Stimulated activated effector memory CD8-positive, alpha-beta T cell treated with anti-CD3 and anti-CD28 coated beads, Interleukin-12 subunit alpha, Interleukin-12 subunit beta, amount 100 ng/mL, for 72 hours (primary cell): ENCODE results near the gene CACHD1.
A peak's percentile ranks its signal among the peaks of the same experiment; 100 is the strongest.
"Not testable (repeated sequence)": the region's sequence is repeated elsewhere in the genome, so short reads cannot be mapped to it uniquely, and the experiment has no call there.

Experiments used
- ATAC-seq: fragments of 150-1000 bp; cut with Tn5 transposase; 2 replicates; pipeline ENCODE4 v1.10.0; 2021
- DNase-seq, 2 donors: peaks; one replicate each; pipeline ENCODE4 v3.0.0; 2021 to 2022; ENCODE audit warnings: low spot score in 2 of 2
- H3K27ac Mint-ChIP-seq: one replicate; pipeline ENCODE4 v1.8.0; 2022; ENCODE audit warnings: mild to moderate bottlenecking, mixed read lengths
- H3K36me3 Mint-ChIP-seq: one replicate; pipeline ENCODE4 v1.8.0; 2022; ENCODE audit warnings: mild to moderate bottlenecking, mixed read lengths
- H3K4me1 Mint-ChIP-seq: one replicate; pipeline ENCODE4 v1.8.0; 2022; ENCODE audit warnings: mixed read lengths
- H3K4me3 Mint-ChIP-seq: one replicate; pipeline ENCODE4 v1.8.0; 2022; ENCODE audit warnings: mild to moderate bottlenecking, mixed read lengths
- H3K9me3 Mint-ChIP-seq: one replicate; pipeline ENCODE4 v1.8.0; 2022; ENCODE audit warnings: mixed read lengths

Gene CACHD1

DNA sequence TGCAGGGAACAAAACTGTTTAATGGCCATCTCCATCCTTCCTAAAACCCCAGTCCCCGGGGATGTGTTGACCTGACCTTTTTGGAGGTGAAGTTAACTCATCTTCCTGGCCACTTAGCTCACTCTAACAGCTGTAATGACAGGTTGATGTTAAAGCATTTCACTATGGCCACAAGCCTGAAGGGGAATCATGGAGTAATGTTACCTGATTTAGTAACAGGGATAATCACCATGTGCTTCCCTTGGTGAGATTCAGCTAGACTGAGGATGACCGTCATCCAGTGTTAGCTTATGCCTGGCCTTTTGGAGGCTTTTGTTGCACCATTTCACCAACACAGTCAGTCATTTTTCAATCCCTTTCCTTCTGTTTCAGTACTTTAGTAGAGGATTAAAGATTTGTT is 210.7 kb downstream of the CACHD1 start:
- ATAC-seq (no peak), DNase-seq (no peak)
- Mint-ChIP-seq H3K36me3 (no peaks in the 10 kb centered on the region), H3K9me3 (no peaks in the 10 kb centered on the region), H3K27ac (no peak overlapping the region), H3K4me3 (no peak overlapping the region), H3K4me1 (no peaks in the 10 kb centered on the region)

DNA sequence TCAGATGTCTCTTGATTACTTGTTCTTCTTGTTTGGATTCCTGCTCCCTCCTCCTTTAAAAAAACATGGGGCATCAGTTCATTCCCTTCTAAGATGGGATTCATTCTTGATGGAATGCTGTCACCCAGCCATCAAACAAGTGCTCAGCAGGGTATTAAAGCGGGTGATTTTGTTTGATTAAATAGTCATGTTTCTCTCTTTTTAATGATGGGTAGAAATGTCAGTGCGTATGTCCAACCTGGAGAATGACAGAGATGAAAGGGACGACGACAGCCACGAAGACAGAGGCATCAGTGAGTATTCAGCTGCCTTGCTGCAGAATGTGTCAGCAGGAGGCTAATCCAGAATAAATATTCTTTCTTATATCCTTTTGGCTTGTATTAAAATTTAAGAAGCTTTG is 211.1 kb downstream of the CACHD1 start:
- Mint-ChIP-seq H3K9me3 (no peaks in the 10 kb centered on the region), H3K36me3 (no peaks in the 10 kb centered on the region), H3K4me1 (no peaks in the 10 kb centered on the region), H3K4me3 (no peak overlapping the region), H3K27ac (no peak overlapping the region)
- DNase-seq (no peak), ATAC-seq (no peak)

- no peaks in the 10 kb centered on the region for H3K36me3 Mint-ChIP-seq
- H3K27ac Mint-ChIP-seq: no peak overlapping the region
- no peaks in the 10 kb centered on the region for H3K9me3 Mint-ChIP-seq
- H3K4me1 Mint-ChIP-seq: no peaks in the 10 kb centered on the region
- no peak for ATAC-seq
- H3K4me3 Mint-ChIP-seq: no peak overlapping the region
- no peak for DNase-seq
Measured at GRCh38 chr1:64683419-64683818, 213.5 kb downstream of the CACHD1 start.

GRCh38 chr1:64685217-64685616 is 215.3 kb downstream of the CACHD1 start:
- H3K27ac Mint-ChIP-seq: no peak overlapping the region

DNA sequence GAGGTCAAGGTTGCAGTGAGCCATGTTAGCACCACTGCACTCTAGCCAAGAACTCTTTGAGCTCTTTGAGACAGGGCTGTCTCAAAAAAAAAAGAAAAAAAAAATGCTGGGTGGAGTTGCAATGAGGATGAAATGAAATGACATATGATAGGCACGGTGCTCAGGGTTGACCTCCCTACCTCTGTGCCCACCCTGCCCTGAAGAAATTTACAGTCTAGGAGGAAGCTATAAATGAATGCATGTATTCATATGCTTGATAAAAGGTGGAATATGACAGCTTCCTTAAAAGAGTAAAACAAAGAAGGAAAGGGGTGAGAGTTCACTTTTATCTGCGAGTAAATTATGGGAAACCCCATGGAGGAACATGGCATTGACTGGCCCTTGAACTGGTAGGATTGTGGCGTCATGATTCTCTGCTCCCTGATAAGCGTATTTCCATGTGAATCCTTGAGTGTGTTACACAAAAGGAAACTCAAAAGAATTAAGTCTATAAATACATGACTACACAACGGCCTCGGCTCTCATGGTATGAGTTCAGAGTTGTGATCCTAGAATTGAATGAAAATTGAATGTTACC is 215.9 kb downstream of the CACHD1 start:
- H3K4me1 Mint-ChIP-seq: no peaks in the 10 kb centered on the region
- DNase-seq: no peak
- no peak overlapping the region for H3K27ac Mint-ChIP-seq
- ATAC-seq: no peak
- H3K4me3 Mint-ChIP-seq: no peak overlapping the region
- no peaks in the 10 kb centered on the region for H3K9me3 Mint-ChIP-seq
- no peaks in the 10 kb centered on the region for H3K36me3 Mint-ChIP-seq

More at GRCh38 chr1:64685217-64685616, 215.3 kb downstream of the CACHD1 start:
- no peak for DNase-seq
- no peaks in the 10 kb centered on the region for H3K36me3 Mint-ChIP-seq
- no peaks in the 10 kb centered on the region for H3K9me3 Mint-ChIP-seq
- no peak for ATAC-seq
- no peaks in the 10 kb centered on the region for H3K4me1 Mint-ChIP-seq
- no peak overlapping the region for H3K4me3 Mint-ChIP-seq

DNA sequence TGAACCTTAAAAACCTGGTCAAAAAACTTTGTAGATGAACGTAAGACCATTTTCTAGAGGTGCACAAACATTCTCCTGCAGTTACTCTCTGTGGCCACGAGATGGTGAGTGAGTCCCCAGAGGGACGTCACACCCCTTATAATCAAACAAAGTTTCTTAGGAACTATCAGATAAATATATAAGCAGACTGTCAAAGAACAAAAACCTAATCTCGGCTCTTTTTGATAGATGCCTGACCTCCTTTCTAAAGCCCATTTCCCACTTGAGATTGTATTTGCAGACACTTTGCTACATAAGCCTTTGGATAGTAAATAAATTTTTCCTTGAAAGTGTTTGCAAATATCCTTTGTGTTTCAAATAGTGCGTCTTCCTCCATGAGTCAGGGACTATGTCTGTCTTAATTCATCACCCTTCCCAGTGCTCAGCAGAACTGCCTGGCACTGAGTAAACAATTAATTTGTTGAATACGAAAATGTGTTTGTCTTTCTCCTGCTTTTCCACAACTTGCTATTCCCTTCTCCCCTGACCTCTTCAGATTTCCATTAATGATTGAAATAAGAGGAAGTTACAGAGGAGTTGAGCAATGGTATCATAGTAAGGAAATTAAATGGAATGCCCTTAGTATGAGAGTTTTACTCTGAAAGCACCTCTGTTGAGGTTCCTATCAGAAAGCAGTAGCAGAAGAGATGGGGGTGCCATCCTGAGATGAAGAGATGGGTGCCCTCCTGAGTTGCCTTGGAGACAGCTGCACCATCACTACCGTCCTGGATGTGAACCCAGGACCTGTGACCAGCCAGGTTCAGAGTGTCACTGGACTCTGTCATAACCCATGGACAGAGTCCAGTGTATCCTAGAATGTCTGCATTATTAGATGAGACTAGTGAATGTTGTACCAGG is 217.1 kb downstream of the CACHD1 start:
- H3K4me1 Mint-ChIP-seq: peaks cover 6% of the 10 kb centered on the region
- DNase-seq: no peak
- no peak overlapping the region for H3K27ac Mint-ChIP-seq

GRCh38 chr1:64687725-64688327 is 217.9 kb downstream of the CACHD1 start:
- Mint-ChIP-seq H3K9me3 (no peaks in the 10 kb centered on the region), H3K27ac (no peak overlapping the region), H3K36me3 (no peaks in the 10 kb centered on the region), H3K4me3 (no peak overlapping the region), H3K4me1 (peaks cover 6% of the 10 kb centered on the region)
- ATAC-seq (no peak), DNase-seq (no peak)

More for the DNA sequence above, 217.1 kb downstream of the CACHD1 start:
- no peaks in the 10 kb centered on the region for H3K36me3 Mint-ChIP-seq
- H3K4me3 Mint-ChIP-seq: no peak overlapping the region
- ATAC-seq: peak; percentile 62
- no peaks in the 10 kb centered on the region for H3K9me3 Mint-ChIP-seq

DNA sequence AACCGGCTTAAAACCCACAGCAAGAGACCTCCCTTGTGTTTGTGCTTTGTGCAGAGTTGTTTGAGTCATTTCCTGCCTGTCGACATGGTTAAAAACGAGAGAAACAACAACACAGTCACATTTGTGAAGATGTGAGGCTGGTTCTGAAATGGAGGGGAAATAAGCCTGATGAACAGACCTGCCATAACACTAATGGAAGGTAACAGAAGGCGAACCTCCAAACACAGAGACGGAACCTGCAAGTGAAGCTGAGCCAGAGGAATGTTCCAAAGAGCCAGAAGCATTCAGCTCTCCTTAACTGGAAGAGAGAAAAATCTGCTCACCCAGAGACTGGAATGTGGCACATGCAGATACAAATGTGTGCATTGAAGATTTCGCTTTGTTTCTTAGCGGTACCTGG is 221.7 kb downstream of the CACHD1 start:
- ATAC-seq: peak; percentile 63

GRCh38 chr1:64692911-64693310 is 223.0 kb downstream of the CACHD1 start:
- Mint-ChIP-seq H3K36me3 (no peaks in the 10 kb centered on the region), H3K27ac (no peak overlapping the region), H3K4me3 (no peak overlapping the region), H3K9me3 (no peaks in the 10 kb centered on the region), H3K4me1 (peaks cover 6% of the 10 kb centered on the region)
- ATAC-seq (no peak), DNase-seq (no peak)

More for the DNA sequence above, 221.7 kb downstream of the CACHD1 start:
- Mint-ChIP-seq H3K27ac (no peak overlapping the region), H3K36me3 (no peaks in the 10 kb centered on the region), H3K4me1 (peaks cover 6% of the 10 kb centered on the region), H3K4me3 (no peak overlapping the region), H3K9me3 (no peaks in the 10 kb centered on the region)
- no peak for DNase-seq

GRCh38 chr1:64693406-64693805 is 223.5 kb downstream of the CACHD1 start:
- Mint-ChIP-seq H3K9me3 (no peaks in the 10 kb centered on the region), H3K4me3 (no peak overlapping the region), H3K4me1 (peaks cover 6% of the 10 kb centered on the region), H3K36me3 (no peaks in the 10 kb centered on the region), H3K27ac (no peak overlapping the region)
- DNase-seq: no peak
- ATAC-seq: no peak

GRCh38 chr1:64696879-64697278 is 226.9 kb downstream of the CACHD1 start:
- no peak for ATAC-seq
- no peak for DNase-seq
- no peak overlapping the region for H3K4me3 Mint-ChIP-seq
- no peaks in the 10 kb centered on the region for H3K9me3 Mint-ChIP-seq
- H3K4me1 Mint-ChIP-seq: no peaks in the 10 kb centered on the region
- no peak overlapping the region for H3K27ac Mint-ChIP-seq
- H3K36me3 Mint-ChIP-seq: no peaks in the 10 kb centered on the region

DNA sequence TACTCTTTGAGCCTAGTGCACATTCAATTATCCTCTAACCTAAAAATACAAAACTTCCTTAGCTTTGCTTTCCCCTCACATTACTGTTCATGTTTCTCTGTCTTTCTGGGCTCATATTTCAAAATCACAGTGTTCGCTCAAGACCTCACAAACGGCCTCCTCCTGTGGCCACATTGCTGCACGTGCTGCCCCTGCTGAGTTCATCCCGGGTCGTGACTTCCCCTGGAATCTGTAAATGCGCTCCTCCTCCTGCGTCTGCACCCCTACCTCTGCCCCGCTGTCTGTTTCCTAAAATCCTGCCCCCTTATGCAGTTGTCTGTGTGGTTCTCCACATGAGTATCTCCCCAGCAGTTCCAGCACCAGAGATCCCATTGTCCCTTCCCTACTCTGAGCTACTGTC is 229.4 kb downstream of the CACHD1 start:
- Mint-ChIP-seq H3K4me1 (no peaks in the 10 kb centered on the region), H3K4me3 (no peak overlapping the region), H3K36me3 (peaks cover 4% of the 10 kb centered on the region), H3K9me3 (peaks cover 2% of the 10 kb centered on the region), H3K27ac (no peak overlapping the region)
- DNase-seq (no peak), ATAC-seq (no peak)

DNA sequence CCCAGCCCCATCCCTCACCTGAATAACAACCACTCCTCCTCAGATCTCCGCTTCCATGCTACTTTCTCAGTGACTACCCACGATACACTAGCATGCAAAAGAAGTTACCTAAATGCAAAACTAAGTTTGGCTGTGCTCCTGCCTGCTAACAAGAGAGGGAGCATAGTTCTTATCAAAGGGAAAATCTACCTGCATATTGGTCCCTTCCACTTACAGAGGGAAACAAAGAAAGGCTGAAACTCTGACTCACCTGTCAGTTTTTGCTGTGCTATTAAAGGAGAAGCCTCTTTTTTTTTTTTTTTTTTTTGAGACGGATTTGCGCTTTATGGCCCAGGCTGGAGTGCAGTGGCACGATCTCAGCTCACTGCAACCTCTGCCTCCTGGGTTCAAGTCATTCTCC is 231.1 kb downstream of the CACHD1 start:
- H3K4me3 Mint-ChIP-seq: no peak overlapping the region
- peaks cover 2% of the 10 kb centered on the region for H3K9me3 Mint-ChIP-seq
- no peak for DNase-seq
- H3K4me1 Mint-ChIP-seq: no peaks in the 10 kb centered on the region
- no peak overlapping the region for H3K27ac Mint-ChIP-seq
- ATAC-seq: no peak
- peaks cover 4% of the 10 kb centered on the region for H3K36me3 Mint-ChIP-seq

DNA sequence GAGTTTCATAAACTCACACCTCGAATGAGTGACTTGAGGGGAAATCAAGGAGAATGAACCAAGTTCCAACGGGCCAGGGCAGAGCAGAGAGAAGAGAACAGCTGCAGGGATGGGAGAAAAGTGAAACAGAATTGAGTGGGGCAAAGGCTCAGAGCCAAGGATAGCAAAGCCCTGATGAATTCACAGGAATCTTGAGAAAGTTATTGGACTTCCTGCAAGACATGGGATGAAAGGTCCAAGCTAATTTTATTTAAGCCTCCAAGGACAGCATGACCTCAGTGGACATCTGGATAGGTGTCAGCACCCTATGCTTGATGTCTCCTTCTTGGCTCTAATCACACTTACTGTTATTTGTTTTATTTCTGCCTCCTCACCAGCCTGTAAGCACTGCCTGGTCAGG is 232.0 kb downstream of the CACHD1 start:
- Mint-ChIP-seq H3K9me3 (peaks cover 2% of the 10 kb centered on the region), H3K4me3 (no peak overlapping the region), H3K4me1 (no peaks in the 10 kb centered on the region), H3K36me3 (peaks cover 4% of the 10 kb centered on the region), H3K27ac (no peak overlapping the region)
- DNase-seq (no peak), ATAC-seq (no peak)

- not testable (repeated sequence) for H3K36me3 Mint-ChIP-seq, H3K9me3 Mint-ChIP-seq, DNase-seq, H3K4me1 Mint-ChIP-seq, H3K27ac Mint-ChIP-seq, H3K4me3 Mint-ChIP-seq, ATAC-seq
Measured at GRCh38 chr1:64702670-64703069, 232.7 kb downstream of the CACHD1 start.

DNA sequence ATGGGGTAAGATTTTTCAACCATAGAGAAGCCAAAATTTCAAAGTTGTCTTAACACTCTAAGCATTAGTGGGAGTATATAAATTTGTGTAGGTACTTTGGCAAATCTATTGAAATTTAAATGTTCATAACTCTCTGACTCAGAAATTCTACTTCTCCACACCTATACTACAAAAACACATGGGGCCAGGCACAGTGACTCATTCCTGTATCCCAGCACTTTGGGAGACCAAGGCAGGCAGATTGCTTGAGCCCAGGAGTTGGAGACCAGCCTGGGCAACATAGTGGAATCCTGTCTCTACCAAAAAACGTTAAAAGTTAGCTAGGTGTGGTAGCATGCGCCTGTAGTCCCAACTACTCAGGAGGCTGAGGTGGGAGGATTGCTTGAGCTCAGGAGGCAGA is 233.7 kb downstream of the CACHD1 start:
- Mint-ChIP-seq H3K27ac (no peak overlapping the region), H3K4me3 (no peak overlapping the region), H3K4me1 (no peaks in the 10 kb centered on the region), H3K9me3 (peaks cover 2% of the 10 kb centered on the region), H3K36me3 (peaks cover 4% of the 10 kb centered on the region)
- DNase-seq: no peak
- no peak for ATAC-seq
